HG02938 (cell line): Measurements from ENCODE around the gene CRACR2A.

Experiments used
- ATAC-seq: cut with Tn5 transposase; IDR thresholded peaks from one replicate; pipeline ENCODE4 v1.9.1; 2021; ENCODE audit warnings: mild to moderate bottlenecking, moderate library complexity; ENCODE audit not compliant: unreplicated experiment

CRACR2A gene

DNA sequence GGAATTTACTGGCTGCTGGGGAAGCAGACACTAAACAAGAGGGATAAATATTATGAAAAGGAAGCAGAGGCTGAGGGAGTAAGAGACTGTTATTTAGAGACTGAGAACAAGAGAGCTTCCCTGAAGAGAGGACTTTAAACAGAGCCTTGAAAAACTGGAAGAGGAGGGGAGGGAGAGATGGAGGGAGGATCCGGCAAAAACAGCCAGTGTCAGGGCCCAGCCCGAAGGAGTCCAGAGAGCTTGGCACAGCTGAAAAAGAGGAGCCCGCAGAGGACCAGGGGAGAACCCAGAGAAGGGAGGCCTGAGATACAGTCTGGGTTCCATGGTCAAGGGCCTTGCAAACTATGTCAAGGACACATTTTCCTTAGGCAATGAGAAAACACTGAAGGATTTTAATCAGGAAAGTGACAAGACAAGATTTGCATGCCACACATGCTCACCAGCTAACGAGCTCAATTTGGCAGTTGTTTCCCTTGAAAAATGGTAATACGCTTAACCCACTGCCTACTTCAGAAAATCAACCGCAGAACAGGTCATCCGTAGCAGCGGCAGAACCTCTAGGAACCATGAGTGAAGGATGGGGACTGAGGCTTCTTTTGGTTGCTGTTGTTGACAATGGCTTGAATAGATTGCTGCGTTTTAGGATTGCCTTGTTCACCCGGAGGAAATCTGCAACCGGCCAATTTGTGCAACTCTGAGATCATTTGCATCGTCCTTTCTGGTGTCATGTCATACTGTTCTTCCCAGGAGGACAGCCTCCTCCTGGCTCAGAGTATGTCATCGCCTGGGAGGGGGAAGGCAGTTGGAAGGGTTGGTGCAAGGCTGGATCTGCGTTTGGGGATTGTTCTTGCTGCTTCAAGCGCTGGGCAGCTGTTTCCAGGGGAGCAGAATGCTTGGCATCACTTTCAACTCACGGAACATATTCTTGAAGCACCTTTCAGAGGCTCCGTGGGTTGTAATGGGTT lies 153.7 kb downstream of the CRACR2A start:
- ATAC-seq, result no peak

DNA sequence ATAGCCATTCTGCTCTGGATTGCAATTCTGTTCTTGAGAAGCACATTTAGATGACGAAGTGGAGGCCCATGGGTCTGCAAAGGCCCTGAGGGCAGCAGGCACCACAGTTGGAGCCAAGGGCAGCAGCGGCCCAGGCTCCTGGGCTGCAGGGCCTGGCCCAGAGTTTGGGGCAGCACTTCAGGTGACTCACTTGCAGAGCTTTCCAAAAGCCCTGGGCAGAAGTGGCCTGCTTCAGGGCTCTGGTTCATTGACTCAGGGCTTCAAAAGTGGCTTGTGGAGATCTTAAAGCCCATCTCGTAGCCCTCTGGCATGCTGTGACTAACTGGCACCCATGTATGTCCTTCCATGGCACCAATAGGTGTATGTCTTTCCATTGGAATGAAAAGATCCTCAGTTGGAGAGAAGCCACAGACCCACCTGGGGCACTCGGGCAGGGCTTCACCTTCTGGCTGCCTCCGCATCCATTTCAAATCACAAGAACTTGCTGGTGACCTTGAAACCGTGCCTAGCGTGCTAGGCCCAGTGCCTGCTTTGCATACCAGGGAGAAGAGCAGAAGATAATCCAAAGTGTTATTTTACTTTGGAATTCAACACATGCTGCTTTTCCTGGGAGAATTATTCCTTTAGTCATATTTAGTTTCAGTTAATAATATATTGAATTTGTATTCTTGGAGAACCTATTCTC lies 155.2 kb downstream of the CRACR2A start:
- no peak for ATAC-seq

DNA sequence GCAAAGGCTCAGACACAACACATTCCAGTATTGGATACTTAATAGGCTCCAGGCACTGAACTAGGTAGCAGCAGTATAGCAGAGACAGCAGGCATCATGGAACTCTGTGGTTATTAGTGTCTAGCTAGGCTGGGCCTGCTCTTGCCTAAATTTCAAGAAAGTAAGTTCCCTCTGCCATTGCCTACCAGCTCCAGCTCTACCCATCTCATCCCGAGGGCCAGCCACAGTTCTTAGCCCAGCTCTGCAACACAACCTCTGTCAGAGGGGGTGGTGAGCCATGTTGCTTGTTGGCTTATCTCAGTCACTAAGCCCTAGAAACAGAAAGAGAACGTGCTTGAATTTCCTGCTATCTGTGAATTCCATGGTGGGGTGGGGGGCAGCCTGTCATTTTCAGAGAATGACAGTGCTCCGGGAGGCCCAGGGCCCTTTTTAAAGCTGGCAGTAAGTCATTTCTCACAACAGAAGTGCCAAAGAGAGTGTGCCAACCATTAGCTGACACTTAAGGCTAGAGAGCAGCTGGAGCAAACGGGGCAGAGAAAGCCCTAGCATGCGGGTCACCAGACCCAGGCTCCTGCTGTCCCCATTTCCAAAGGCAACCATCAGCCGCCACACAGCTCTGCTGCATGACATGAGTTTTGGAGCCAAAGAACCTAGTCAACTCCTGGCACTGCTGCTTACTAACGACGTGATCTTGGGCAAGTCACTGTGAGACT lies 156.1 kb downstream of the CRACR2A start:
- no peak for ATAC-seq

DNA sequence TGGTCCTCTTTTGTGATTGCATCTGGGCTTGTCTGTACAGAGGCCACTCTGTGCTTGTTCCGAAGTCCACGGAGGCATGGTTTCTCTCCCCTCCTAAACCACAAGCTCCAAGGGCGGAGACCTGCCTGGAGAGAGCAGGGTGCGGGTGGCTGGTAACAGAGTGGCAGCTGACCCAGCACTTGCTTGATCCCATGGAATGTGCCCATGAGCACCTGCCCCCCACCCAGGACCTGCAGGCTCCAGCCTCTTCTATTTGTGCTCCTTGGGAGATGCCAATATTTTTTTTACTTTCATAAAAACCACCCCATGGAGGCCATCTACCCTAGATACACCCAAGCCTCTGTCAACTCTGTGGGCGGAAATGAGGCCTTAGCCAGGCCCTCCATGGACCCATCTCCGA lies 157.2 kb downstream of the CRACR2A start:
- no peak for ATAC-seq

DNA sequence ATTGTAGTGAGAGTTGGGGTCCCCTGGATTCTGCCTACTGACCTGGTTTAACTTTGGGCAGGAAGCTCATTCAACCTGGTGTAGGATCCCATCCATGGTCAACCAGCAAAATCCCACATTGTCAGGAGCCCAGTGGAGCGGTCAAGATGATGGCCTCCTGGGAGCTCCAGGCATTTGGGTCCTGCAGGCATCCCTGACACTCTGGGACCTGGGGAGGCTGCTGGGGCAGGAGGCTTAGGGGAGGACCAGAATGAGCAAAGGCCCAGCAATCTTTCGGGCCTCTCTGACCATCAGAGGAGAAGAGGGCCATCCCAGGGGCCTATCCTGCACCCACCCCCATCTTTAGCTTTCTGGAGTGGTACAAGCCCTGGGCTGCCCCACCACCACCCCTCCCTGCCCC lies 157.9 kb downstream of the CRACR2A start:
- ATAC-seq, result no peak

DNA sequence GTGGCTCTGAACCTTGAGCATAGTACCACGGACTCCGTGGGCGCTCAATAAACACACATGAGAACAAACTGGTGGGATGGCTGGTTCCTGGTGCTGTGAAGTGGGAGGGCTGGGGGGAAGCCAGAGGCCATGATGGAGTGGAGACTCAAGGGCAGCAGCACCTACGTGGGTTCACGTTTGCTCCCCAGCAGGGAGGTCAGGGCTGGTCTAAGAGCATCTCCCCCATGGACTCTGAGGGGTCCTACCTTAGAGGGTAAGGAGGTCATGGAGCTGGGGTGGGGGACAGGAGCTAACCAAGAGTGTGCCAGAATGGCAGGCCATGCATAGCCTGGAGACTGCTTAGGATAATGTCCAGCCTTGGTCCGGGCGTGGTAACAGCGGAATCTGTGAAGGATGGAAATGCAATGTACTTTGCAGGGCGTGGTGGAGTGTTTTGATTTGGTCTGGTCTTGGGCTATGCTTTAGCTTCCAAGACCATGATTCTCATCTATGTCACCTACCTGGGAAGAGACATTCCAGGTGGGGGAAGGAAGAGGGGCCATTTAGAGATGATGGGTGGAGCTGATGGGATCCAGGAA lies 158.9 kb downstream of the CRACR2A start:
- ATAC-seq, result no peak

DNA sequence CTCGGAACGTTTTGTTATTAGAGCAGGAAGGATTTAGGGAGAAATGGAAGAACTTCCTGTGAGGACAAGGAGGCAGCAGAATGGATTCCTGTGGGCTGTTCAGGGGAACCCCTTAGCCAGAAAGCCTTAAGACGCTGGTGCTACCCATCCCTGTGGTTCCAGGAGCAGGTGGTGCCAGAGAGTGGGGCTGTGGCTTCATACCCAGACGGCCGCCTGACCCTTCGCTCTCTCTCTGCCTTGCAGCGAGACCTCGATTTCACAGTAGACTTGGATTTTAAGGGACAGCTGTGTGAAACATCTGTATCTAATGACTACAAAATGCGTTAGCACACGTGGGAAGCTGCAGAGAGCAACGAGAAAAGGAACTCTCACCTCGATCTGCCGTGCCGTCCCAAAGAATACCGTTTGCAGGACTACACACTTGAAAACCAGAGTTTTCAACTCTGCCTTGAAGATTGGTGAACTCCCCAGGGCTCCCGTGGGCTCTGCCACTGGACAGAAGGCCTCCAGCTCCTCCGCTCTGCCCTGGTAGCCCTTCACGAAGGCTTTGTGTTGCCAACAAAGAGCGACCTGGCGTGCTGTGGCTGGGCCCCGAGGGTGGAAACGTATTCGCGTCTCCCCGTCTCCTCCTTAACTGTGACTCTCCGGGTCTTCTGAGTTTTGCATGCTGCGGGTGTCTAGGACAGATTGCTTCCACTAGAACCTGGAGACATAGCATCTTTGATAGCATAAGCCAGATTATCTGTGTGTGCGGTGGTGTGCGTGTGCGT lies 159.9 kb downstream of the CRACR2A start:
- no peak for ATAC-seq

DNA sequence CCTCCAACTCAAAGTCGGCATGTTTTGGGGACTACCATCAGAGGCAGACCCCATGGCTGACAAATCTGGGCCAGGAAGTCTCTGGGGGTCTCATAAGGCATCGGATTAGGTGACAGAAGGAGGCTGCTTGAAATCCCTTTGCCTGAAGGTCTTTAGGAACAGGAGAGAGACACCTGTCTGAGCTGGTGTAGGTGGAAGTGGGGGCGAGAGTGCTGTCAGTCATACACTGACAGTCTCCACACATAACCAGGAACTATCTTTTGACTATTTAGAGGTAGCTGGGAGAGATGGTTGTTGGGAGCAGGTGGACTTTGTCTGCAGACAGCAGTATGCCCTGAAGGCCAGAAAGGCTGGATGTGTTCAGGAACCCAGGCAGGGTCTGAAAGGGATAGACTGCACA lies 163.2 kb downstream of the CRACR2A start:
- ATAC-seq, result no peak

DNA sequence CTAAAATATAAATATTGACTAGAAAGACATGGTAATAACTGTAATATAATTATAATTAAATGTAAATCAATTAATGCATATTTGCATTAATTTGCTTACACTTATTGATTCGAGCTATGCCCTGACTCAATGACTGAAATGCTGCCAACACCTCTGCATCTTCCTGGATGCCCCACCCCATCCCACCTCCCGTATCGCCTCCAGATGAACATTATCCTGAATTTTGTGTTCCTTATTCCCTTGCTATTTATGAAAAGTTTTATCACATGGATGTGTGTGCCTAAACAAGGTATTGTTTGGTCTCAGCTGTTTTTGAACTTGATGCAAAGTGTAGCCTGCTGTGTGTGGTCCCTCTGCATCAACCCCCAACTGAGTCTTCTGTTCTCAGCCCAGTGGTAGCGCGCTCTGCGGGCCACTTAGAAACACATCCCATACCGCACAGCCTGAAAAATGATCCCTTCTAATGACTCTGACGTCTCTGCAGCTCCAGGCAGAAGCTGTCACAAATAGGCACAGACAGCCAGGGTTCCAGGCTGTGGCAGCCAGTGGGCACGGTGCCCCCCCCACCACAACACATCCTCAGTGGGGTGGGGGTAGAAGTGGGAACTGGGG lies 165.4 kb downstream of the CRACR2A start:
- no peak for ATAC-seq

DNA sequence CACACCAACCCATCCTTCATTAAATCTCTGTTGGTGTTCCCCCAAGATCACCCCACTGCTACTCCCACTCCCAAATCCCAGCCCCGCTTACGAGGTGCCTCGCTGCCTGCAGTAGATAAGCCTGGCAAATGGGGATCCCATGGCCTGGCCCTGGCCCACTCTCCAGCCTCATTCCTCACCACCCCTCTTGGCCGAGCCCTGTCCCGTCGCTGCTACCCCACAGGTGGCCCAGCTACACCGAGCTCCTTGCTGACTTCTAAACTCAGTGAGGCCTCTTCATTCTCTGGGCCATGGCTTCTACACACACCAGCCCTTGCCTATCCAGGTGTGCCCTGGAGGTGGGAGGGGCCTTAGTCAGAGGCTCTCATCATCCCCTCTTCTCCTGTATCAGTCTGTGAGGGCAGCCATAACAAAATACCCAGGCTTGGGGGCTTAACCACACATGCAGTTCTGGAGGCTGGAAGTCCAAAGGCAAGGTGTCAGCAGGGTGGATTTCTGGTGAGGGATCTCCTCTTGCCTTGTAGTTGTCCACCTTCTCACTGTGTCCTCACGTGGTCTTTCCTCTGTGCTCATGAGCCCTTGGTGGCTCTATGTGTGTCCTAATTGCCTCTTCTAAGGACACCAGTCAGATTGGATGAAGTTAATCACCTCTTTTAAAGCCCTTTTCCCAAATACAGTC lies 169.1 kb downstream of the CRACR2A start:
- no peak for ATAC-seq

DNA sequence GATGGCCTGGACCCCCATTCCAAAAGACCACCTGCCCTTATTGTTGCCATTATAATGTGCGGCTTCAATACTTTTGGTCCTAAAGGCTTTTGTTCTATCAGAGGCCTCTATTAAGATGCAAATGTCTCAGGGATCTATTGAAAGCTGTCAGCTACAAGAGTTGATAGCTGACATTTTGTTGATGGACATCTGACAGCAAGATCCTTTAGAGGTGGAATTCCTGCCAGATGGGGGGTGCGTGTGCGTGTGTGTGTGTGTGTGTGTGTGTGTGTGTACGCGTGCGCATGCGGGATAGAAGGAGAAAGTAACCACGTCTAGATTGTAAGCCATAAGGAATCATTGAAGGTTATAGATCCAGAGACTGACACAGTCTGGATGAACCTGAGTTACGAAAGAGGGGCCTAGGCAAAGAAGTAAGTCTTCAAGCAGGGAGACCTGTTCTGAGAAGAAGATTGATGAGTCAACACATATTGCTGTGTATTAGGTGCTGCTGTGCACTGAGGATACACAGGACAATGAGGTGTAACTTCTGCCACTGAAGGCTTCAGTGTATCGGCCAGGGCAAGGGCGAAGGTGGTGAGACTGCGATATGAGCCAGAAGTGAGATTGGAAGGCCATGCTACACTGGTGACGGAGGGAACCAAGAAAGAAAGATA lies 172.7 kb downstream of the CRACR2A start:
- ATAC-seq, result no peak

DNA sequence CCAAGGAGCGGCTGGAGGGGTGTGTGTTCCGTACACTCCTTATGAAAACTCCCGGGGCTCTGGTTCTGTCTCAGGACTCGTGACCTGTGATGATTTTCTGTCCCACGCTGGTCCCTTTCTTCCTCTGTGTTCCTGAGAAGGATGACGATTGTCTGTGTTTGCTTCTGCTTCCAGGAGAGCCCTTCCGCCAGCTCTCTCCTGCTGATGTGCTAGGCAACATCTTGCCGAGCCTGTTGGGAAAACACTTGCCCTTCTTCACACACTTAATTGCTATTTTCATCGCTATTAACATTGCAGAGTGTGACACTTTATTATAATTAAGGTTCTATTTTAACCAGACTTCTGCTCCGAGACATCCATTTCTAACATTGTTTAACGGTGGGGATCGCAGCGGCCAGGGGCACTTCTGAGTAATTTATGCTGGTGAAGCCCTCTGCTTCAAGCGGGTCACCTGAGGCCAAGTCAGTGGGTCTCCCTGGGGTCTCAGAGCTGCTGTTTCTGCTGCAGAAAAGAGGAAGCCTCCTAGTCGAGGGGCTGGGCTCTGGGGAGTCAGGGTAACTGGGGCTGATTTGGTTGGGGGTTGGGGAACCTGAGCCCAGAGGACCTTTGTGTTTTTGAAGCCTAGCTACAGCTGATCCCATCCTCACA lies 173.3 kb downstream of the CRACR2A start:
- no peak for ATAC-seq

DNA sequence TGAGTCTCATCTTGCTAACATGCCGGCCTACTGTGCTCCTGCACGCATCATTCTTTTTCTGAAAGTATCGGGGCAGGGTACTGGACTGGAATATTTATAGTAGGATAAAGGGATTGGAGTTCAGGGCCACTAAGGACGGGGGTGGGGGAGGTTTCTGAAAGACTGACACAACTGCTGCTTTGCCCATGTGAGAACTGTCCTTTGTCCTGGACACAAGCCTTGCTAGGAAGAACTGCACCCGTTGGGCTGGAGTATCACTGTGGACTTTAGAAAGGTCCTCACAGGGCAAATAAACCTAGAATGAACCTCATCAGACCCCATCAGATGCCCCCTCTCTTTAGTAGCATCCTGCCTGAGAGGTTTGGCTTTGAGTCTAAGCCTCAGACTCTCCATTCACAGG lies 174.4 kb downstream of the CRACR2A start:
- ATAC-seq, result no peak

DNA sequence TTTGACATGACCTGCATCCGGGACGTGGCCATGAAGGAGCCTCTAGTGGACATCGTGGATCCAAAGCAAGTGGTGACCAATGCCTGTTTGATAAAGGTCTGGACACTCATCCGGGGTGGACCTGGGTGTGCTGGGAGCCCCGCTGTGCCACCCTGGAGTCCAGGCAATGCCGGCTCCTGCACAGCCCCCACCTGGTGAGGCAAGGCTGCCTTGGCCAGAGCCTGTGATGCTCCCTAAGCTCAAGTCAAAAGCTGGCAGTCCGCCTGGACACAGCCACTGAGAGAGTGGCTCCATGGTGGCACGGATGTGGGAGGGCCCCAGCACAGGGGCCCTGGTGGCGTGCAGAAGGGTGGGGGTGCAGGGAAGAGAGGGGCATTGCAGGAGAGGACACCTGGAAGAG lies 176.0 kb downstream of the CRACR2A start:
- ATAC-seq, result no peak

DNA sequence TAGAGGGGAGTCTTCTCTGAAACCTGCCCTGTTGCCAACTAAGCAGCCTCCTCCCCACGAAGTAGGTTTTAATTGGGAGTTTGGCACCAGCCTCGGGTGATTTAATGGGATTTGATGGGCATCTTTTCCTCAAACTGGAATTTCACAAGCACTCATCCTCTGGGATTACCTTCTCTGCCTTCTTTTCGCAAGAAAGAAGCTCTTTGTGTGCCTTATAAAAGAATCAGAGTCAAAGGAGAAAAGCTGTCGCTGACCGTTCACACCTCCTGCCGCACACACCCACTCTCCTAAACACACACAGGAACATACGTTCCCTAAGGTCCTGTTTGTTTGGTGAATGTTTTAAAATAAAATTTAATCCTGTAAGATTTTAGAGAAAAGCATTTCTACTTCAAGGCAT lies 177.9 kb downstream of the CRACR2A start:
- ATAC-seq, result no peak

DNA sequence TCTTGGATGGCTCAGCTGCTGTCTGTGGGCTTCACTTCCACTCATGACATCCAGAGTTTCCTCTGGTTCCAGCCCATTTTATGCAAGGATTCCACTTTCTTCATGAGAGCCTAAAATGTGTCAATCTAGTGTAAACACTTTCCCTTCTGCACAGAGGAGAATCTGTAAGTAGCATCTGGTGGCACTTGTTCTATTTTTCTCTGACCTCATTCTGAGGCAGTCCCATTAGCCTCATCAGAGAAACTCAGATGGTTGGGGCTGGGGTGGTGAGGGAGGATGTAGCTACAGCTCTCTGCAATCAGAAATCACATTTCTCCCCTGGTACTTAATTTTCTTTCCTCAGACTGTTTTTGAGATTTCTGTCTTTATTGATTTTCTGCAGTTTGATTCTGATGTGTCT lies 180.3 kb downstream of the CRACR2A start:
- no peak for ATAC-seq

DNA sequence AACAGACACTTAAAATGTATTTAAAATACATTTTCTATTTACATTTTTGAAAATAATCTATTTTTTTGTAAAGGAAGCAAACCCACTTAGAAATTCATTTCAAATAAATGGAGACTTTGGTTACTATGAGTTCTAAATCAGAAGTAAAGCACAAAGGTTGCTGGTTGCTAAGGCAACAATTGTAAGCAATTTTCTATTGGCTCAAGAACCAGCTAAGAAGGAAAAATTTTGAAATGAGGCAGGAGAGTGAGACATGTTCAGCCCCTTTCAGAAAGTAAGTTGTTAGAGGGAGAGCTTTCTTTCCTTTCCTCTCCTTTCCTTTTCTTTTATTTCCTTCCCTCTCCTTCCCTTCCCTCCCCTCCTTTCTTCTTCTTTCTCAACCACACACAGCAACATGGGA lies 181.2 kb downstream of the CRACR2A start:
- no peak for ATAC-seq

DNA sequence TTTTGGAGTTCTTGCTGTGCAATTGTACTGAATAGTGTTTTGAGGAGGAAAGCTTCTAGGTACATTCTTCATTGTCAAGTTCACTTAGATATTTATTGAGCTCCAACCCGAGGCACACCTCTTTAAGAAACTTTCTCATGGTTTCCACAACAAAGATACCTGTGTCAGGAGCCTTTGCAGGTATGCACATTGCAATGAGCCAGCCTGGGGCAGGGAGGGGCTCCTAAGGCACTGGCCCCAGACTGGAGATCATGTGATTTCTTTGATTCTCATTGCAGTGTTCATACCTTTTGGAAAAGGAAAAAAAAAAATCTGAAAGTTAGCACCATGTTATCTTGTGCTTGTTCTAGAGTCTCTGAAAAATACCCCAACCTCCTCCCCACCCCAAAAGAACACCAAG lies 181.6 kb downstream of the CRACR2A start:
- ATAC-seq, result no peak

DNA sequence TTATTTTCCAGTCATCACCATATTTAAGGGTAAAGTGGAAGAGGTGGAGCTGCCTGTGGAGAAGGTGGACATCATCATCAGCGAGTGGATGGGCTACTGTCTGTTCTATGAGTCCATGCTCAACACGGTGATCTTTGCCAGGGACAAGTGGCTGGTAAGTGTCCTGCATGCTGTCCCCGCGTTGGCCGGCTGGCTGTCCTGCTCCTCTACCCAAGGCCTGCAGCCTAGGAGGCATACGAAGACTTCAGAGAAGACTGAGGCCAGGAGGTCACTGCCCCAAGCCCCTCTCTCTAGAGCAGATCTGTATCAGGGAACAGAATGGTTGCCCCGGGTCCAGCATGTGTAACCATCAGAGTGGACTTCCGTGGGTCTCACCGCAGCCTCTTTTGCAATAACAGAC lies 184.2 kb downstream of the CRACR2A start:
- no peak for ATAC-seq
